Karpas-422 (cell line): ENCODE results near the gene ENPP3. TPM values are rescaled to one million over a fixed set of nuclear protein-coding genes. Genes with fewer than 3 reads are reported as not detected.

ENCODE experiments used
- DNase-seq: peaks from one replicate; pipeline ENCODE4 v3.0.0-alpha.2; 2015
- H2AFZ ChIP-seq: fragments of 200-600 bp; sonication (generic); 2 replicates; pipeline ENCODE4 v1.6.1; 2014; ENCODE audit warnings: antibody characterized with exemption, low read length, mixed read lengths
- H3K27ac ChIP-seq: fragments of 200-600 bp; sonication (generic); 2 replicates; pipeline ENCODE4 v1.5.1; 2014; ENCODE audit warnings: mild to moderate bottlenecking, low read length, moderate library complexity
- H3K27me3 ChIP-seq: fragments of 200-600 bp; sonication (generic); 2 replicates; pipeline ENCODE4 v1.6.1; 2014; ENCODE audit warnings: low read length, mixed read lengths
- H3K36me3 ChIP-seq: fragments of 200-600 bp; sonication (generic); 2 replicates; pipeline ENCODE4 v1.6.1; 2014; ENCODE audit warnings: low read length, mixed read lengths; ENCODE audit not compliant: insufficient read depth
- H3K4me1 ChIP-seq: fragments of 200-600 bp; sonication (generic); 2 replicates; pipeline ENCODE4 v1.6.1; 2014; ENCODE audit warnings: mild to moderate bottlenecking, low read length, mixed read lengths
- H3K4me2 ChIP-seq: fragments of 200-600 bp; sonication (generic); 2 replicates; pipeline ENCODE4 v1.6.1; 2014; ENCODE audit warnings: low read length, low read depth, mild to moderate bottlenecking; ENCODE audit not compliant: poor library complexity, severe bottlenecking
- H3K4me3 ChIP-seq: fragments of 200-600 bp; sonication (generic); 2 replicates; pipeline ENCODE4 v1.5.1; 2014; ENCODE audit warnings: mild to moderate bottlenecking, antibody characterized with exemption, low read length, mixed read lengths
- H3K79me2 ChIP-seq: fragments of 200-600 bp; sonication (generic); 2 replicates; pipeline ENCODE4 v1.6.1; 2014; ENCODE audit warnings: mild to moderate bottlenecking, low read length, mixed read lengths
- H3K9ac ChIP-seq: fragments of 200-600 bp; sonication (generic); 2 replicates; pipeline ENCODE4 v1.6.0; 2014; ENCODE audit warnings: low read length
- H3K9me2 ChIP-seq: fragments of 200-600 bp; sonication (generic), shearing (Covaris generic); replicated peaks from 2 replicates; pipeline ENCODE4 v1.6.0; 2014; ENCODE audit warnings: mild to moderate bottlenecking, low read length, moderate library complexity; ENCODE audit not compliant: insufficient read depth
- H3K9me3 ChIP-seq: fragments of 300-700, 200-600 bp; sonication (generic); 2 replicates; pipeline ENCODE4 v1.6.1; 2014; ENCODE audit warnings: low read length, mixed read lengths
- H4K20me1 ChIP-seq: fragments of 200-600 bp; sonication (generic); 2 replicates; pipeline ENCODE4 v1.6.1; 2014; ENCODE audit warnings: mild to moderate bottlenecking, antibody characterized with exemption, low read length, low read depth; ENCODE audit not compliant: insufficient read depth
- total RNA-seq: library from RNA; depleted of rRNA; stranded (reverse); fragments of >200 nt; shearing (Covaris generic); gene quantifications from 2 replicates; pipeline ENCODE4 v1.2.3, GENCODE V29; 2014; ENCODE audit warnings: low replicate concordance; rRNA removed

The ENPP3 gene
- not detected in 2 replicates for total RNA-seq

DNA sequence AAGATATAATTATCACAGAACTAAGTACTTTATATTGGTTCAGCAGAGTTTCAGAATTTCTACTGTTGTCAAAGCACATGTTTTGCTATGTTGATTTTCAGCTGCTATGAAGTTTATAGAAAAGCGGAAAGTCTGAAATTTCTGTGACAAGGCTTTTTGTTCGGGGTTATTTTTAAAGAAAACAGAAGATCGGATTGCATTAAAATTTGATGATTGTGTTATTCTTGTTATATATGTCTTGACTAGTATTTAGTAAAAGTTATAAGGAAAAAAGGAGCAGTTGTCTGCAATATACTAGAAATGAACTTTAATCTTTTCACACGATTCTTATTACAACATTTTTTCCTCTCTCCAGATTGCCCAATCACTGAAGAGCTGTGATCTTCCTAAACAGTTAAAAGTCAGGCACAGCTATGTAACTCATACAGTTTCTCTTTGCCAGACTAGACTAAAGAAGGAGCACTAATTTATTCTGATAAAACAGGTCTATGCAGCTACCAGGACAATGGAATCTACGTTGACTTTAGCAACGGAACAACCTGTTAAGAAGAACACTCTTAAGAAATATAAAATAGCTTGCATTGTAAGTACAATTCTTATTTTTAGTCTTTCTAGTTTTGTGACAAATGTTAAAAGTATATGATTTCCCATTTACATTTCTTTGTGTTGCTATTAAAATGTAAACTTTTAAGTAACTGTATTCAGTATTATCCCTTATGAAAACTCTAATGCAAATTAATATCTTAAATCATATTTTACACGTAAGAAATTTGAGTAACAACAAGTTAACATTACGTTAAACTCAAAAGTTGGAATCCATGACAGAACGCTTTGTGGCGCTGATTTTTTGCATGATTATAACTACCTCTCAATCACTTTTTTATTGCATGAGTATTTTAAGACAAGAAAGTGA is at the start of gene ENPP3:
TSS of gene ENPP3 (plus strand) at position 423 of the 913 bp plus-strand sequence. CDS start at position 506, 83 bp downstream.
- no peak within 1 kb of the TSS for H3K9ac ChIP-seq
- H4K20me1 ChIP-seq = no peaks in the 10 kb centered on the region
- DNase-seq = no peak
- no peaks in the 10 kb centered on the region for H3K9me2 ChIP-seq
- H3K36me3 ChIP-seq = no peaks in the 10 kb centered on the region
- no peak within 1 kb of the TSS for H3K4me3 ChIP-seq
- H3K9me3 ChIP-seq = no peaks in the 10 kb centered on the region
- H2AFZ ChIP-seq = no peak within 1 kb of the TSS
- peaks cover 8% of the 10 kb centered on the region for H3K4me1 ChIP-seq
- H3K79me2 ChIP-seq = no peaks in the 10 kb centered on the region
- H3K4me2 ChIP-seq = no peak within 1 kb of the TSS
- H3K27me3 ChIP-seq = no peaks in the 10 kb centered on the region
- H3K27ac ChIP-seq = no peak within 1 kb of the TSS

DNA sequence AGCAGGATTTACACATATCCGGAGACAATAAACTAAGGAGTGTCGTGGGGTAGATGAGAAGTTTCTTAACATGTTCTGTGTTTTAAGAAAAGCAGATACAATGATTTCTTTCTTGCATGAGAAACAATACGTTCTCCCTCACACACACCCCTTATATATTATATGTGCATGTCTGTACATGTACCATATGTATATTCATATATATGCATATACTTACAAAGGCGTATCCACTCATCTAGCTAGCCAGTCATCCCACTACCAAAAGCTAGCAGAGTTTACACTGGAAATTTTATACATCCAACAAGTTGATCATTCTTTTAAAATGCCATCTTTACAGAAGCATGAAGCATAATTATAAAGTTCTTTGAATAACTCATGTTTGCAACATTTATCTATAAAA is 49.2 kb upstream of the ENPP3 start:
- H3K9me2 ChIP-seq = no peaks in the 10 kb centered on the region
- no peak overlapping the region for H3K4me2 ChIP-seq
- H3K79me2 ChIP-seq = no peaks in the 10 kb centered on the region
- H3K4me1 ChIP-seq = no peaks in the 10 kb centered on the region
- no peak overlapping the region for H3K4me3 ChIP-seq
- H4K20me1 ChIP-seq = no peaks in the 10 kb centered on the region
- H3K9me3 ChIP-seq = no peaks in the 10 kb centered on the region
- no peak overlapping the region for H3K9ac ChIP-seq
- peaks cover 31% of the 10 kb centered on the region; the same call in 1 of the 2 replicates for H3K36me3 ChIP-seq
- H3K27ac ChIP-seq = no peak overlapping the region
- no peak for DNase-seq
- H2AFZ ChIP-seq = no peak overlapping the region
- H3K27me3 ChIP-seq = no peaks in the 10 kb centered on the region

DNA sequence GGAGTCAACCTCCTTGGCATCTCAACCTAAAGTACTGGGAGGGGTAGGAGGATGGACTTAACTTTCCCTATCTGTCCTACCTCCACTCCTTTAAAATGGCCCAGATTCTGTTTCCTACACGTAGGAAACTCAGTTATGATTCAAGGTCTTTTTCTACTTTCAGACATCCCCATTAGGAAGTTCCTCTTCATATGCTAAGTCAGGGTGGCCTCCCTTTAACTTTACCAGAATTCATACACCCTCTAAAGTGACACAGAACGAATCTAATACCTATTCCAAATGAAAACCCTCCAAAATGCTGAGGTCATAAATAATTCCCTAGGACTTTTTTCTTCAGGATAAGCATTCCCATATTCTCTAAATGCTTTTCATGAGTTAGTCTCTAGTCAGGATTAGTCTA is 48.5 kb upstream of the ENPP3 start:
- no peaks in the 10 kb centered on the region for H3K79me2 ChIP-seq
- no peak for DNase-seq
- no peaks in the 10 kb centered on the region for H3K9me3 ChIP-seq
- no peaks in the 10 kb centered on the region for H4K20me1 ChIP-seq
- H3K4me3 ChIP-seq = no peak overlapping the region
- no peaks in the 10 kb centered on the region for H3K9me2 ChIP-seq
- H3K4me1 ChIP-seq = no peaks in the 10 kb centered on the region
- peaks cover 35% of the 10 kb centered on the region; the same call in 1 of the 2 replicates for H3K36me3 ChIP-seq
- no peak overlapping the region for H2AFZ ChIP-seq
- no peak overlapping the region for H3K27ac ChIP-seq
- no peaks in the 10 kb centered on the region for H3K27me3 ChIP-seq
- H3K9ac ChIP-seq = no peak overlapping the region
- no peak overlapping the region for H3K4me2 ChIP-seq

DNA sequence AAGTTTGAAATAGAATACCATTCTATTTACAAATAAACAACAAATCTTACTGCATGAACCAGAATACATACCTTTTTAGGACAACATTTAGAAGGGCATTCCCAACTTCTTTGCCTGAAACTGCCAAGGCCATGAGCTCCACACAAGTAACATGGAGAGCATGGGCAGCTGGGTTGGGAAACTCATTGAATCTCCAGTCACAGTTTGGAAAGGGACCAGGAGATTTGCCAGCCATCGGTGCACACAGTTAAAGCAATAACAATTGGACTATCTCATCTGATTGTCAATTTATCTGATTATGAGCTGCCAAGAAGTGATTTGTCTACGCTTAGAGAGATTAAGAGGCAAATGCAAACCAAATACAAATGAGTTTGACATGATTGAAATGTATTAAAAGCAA is 44.2 kb upstream of the ENPP3 start:
- Histone ChIP-seq H3K9ac (no peak overlapping the region), H2AFZ (no peak overlapping the region), H3K27ac (no peak overlapping the region), H3K4me3 (no peak overlapping the region), H3K9me3 (no peaks in the 10 kb centered on the region), H3K79me2 (no peaks in the 10 kb centered on the region), H3K9me2 (no peaks in the 10 kb centered on the region), H3K4me1 (no peaks in the 10 kb centered on the region), H3K27me3 (no peaks in the 10 kb centered on the region), H4K20me1 (no peaks in the 10 kb centered on the region), H3K36me3 (peaks cover 53% of the 10 kb centered on the region; the same call in 1 of the 2 replicates), H3K4me2 (no peak overlapping the region)
- no peak for DNase-seq

DNA sequence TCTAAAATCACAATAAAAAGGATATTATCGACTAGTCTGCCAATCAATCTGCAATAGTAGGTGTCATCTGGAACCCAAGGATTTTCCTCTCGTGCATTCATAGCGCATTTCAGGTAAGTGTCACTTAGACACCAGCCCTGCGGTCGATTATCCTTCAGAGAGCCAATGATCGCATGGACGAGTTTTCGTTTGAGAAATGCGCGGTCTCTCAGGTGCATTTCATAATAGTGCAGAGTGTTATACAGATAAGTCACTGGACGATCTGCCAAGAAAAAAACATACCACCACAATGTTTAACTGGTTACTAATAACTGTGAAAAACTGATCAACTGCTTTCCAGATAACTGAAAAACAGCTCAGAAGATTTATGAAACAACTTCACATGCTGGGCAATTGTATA is 43.0 kb upstream of the ENPP3 start:
- no peak overlapping the region for H2AFZ ChIP-seq

DNA sequence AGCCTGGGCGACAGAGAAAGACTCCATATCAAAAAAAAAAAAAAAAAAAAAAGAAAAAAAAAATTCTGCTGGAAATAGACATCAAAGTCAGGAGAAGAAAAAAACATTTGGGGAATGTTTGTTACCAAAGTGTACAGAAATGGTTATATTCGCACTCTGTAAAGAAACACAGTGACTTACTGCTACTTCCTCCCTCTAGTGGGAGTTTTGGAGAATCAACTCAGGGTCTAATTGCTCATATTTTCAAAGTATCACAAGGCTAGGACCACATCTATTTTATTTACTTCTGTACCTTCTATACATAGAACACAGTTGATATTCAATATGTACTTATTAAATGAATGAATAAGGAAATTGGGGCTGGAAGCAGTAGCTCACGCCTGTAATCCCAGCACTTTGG is 39.7 kb upstream of the ENPP3 start:
- Histone ChIP-seq H2AFZ (no peak overlapping the region), H3K4me3 (no peak overlapping the region), H3K9ac (no peak overlapping the region), H3K4me2 (no peak overlapping the region), H3K9me2 (no peaks in the 10 kb centered on the region), H3K27me3 (no peaks in the 10 kb centered on the region), H3K4me1 (no peaks in the 10 kb centered on the region), H3K79me2 (no peaks in the 10 kb centered on the region), H3K36me3 (peaks cover 72% of the 10 kb centered on the region; the same call in 1 of the 2 replicates), H4K20me1 (no peaks in the 10 kb centered on the region), H3K27ac (no peak overlapping the region), H3K9me3 (no peaks in the 10 kb centered on the region)
- DNase-seq = peak; percentile 52

More for the DNA sequence above, 43.0 kb upstream of the ENPP3 start:
- Histone ChIP-seq H3K36me3 (peaks cover 61% of the 10 kb centered on the region; the same call in 1 of the 2 replicates), H3K4me3 (no peak overlapping the region), H3K9ac (no peak overlapping the region), H4K20me1 (no peaks in the 10 kb centered on the region), H3K9me2 (no peaks in the 10 kb centered on the region), H3K27me3 (no peaks in the 10 kb centered on the region), H3K4me1 (no peaks in the 10 kb centered on the region), H3K27ac (no peak overlapping the region), H3K4me2 (no peak overlapping the region), H3K79me2 (no peaks in the 10 kb centered on the region), H3K9me3 (no peaks in the 10 kb centered on the region)
- no peak for DNase-seq

DNA sequence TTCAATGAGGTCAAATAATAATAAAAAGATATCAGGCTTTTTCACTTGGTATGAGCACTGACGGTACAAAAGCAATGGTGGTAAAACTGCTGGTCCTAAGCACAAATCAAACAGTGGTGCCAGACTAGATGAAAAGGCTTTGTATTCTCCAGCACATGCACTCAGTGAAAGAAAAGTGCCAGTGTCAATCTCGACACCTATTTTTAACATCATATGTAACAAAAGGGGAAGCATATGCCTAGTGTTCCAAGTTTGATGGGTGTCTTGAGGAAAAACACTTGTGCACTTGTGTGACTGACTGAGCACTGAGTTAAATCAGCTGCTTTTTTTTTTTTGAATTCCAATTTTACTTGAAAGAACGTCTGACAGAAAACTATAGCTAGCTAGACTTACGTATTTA is 36.4 kb upstream of the ENPP3 start:
- H3K4me3 ChIP-seq = no peak overlapping the region
- no peaks in the 10 kb centered on the region for H3K9me3 ChIP-seq
- H3K4me1 ChIP-seq = no peaks in the 10 kb centered on the region
- H3K27ac ChIP-seq = no peak overlapping the region
- peaks cover 61% of the 10 kb centered on the region; the same call in 1 of the 2 replicates for H3K36me3 ChIP-seq
- no peaks in the 10 kb centered on the region for H3K79me2 ChIP-seq
- no peaks in the 10 kb centered on the region for H3K9me2 ChIP-seq
- no peaks in the 10 kb centered on the region for H3K27me3 ChIP-seq
- no peak overlapping the region for H3K9ac ChIP-seq
- no peak for DNase-seq
- no peaks in the 10 kb centered on the region for H4K20me1 ChIP-seq
- no peak overlapping the region for H3K4me2 ChIP-seq
- H2AFZ ChIP-seq = no peak overlapping the region

DNA sequence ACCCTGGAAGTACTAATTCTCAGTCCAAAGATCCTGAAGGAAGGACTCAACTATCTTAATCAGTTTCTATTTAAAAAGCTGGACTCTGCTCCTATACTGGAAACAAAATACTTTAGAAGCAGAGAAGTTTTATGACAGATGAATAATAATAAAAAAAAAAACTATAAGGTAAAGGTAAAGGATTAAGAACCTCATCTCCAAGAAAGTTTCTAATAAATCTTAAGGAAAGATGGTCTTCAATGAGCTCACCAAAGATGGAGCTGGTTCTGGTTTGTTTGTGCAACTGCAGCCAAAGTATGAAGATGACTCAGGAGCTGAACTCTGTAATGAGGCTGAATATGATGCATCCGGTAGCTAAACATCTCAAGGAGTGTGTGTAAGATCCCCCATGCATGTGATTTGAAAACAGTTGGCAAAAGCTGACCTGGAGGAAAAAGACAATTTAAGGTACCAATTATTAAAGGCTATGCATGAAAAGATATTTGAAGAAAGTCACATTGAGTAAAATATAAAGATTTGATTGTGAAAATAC is 34.3 kb upstream of the ENPP3 start:
- Histone ChIP-seq H4K20me1 (no peaks in the 10 kb centered on the region), H3K9me3 (no peaks in the 10 kb centered on the region), H3K9me2 (no peaks in the 10 kb centered on the region), H3K4me1 (no peaks in the 10 kb centered on the region), H3K9ac (no peak overlapping the region), H3K36me3 (peaks cover 61% of the 10 kb centered on the region; the same call in 1 of the 2 replicates), H3K79me2 (no peaks in the 10 kb centered on the region), H3K27me3 (no peaks in the 10 kb centered on the region), H2AFZ (no peak overlapping the region), H3K4me2 (no peak overlapping the region), H3K4me3 (no peak overlapping the region), H3K27ac (no peak overlapping the region)
- no peak for DNase-seq
